T-helper 17 cell (primary cell): ENCODE measurements around the gene TMEM184C. TPM values are rescaled to one million over a fixed set of nuclear protein-coding genes. Genes with fewer than 3 reads are reported as not detected.

Source experiments
- total RNA-seq, 4 donors: library from RNA in 2 of 4; stranded (reverse) in 2 of 4; gene quantifications; one replicate each; pipeline ENCODE4 v1.2.3 and lab custom pipeline; 2022 to 2026

TMEM184C gene
- total RNA-seq, 2 donors from 2014 or later: 14.2 to 18.0 TPM

Other genes starting within 250 kb of the TMEM184C start
- gene EDNRA, start 136.3 kb upstream of the TMEM184C start, total RNA-seq: not detected
- gene PRMT9, start 66.8 kb downstream of the TMEM184C start, total RNA-seq: 10 to 100 TPM; 13.9 to 21.3 TPM
- gene ARHGAP10, start 114.7 kb downstream of the TMEM184C start, total RNA-seq: 10 to 100 TPM; 14.6 to 23.3 TPM